Fibroblast of lung (primary cell): Measurements from ENCODE around the gene CDS1.

Source experiments
- EZH2 ChIP-seq: IDR thresholded peaks from 2 replicates; pipeline ENCODE4 v1.5.1; 2012; ENCODE audit warnings: low read length, control low read depth, mild to moderate bottlenecking; ENCODE audit errors: missing control alignments
- TF ChIP-seq, protein P1 (sequence below), 2 donors: IDR thresholded peaks in 1 of 2; conservative IDR thresholded peaks in 1 of 2; 1 replicate in 1 of 2; 2 replicates in 1 of 2; pipeline ENCODE4 v1.5.1; 2011 to 2012; ENCODE audit warnings: low read length in 2 of 2, control low read depth in 1 of 2, inconsistent platforms in 1 of 2, low read depth in 1 of 2, mild to moderate bottlenecking in 1 of 2

- TF ChIP-seq, protein P1, sequence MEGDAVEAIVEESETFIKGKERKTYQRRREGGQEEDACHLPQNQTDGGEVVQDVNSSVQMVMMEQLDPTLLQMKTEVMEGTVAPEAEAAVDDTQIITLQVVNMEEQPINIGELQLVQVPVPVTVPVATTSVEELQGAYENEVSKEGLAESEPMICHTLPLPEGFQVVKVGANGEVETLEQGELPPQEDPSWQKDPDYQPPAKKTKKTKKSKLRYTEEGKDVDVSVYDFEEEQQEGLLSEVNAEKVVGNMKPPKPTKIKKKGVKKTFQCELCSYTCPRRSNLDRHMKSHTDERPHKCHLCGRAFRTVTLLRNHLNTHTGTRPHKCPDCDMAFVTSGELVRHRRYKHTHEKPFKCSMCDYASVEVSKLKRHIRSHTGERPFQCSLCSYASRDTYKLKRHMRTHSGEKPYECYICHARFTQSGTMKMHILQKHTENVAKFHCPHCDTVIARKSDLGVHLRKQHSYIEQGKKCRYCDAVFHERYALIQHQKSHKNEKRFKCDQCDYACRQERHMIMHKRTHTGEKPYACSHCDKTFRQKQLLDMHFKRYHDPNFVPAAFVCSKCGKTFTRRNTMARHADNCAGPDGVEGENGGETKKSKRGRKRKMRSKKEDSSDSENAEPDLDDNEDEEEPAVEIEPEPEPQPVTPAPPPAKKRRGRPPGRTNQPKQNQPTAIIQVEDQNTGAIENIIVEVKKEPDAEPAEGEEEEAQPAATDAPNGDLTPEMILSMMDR (conservative IDR thresholded peaks at IDR 0.05 in 1 of 2, IDR thresholded peaks at IDR 0.05 in 1 of 2; ENCODE audit: low read depth in 1 of 2, low read length in 2 of 2) = no peak
- no peak for TF ChIP-seq EZH2
These were observed 56.2 kb downstream of the CDS1 start for GRCh38 chr4:84639145-84639544.
